GM19328 (cell line): Measurements from ENCODE around the gene EPHX1.
"Not testable (repeated sequence)": the region's sequence is repeated elsewhere in the genome, so short reads cannot be mapped to it uniquely, and the experiment has no call there.

Experiments used
- ATAC-seq: cut with Tn5 transposase; IDR thresholded peaks from one replicate; pipeline ENCODE4 v1.9.1; 2021; ENCODE audit warnings: mild to moderate bottlenecking, moderate library complexity; ENCODE audit not compliant: unreplicated experiment

EPHX1 gene

DNA sequence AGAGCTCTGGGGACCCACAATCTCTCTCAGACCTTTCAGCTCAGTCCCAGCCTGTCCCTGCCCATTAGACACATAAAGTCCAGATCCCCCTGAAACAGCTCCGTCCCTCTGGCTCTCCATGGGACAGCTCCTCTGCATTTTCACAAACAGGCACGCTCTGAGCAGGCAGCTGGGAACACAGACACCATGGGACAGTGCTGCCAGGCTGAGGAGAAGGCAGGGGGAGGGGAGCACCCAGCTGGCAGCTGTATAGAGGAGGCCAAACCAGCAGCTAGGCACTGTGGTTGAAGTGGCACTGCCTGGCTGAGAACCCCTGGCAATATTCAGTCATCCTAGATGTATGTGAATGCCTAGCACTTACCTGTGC is 70.3 kb downstream of the EPHX1 start:
- ATAC-seq, result no peak

DNA sequence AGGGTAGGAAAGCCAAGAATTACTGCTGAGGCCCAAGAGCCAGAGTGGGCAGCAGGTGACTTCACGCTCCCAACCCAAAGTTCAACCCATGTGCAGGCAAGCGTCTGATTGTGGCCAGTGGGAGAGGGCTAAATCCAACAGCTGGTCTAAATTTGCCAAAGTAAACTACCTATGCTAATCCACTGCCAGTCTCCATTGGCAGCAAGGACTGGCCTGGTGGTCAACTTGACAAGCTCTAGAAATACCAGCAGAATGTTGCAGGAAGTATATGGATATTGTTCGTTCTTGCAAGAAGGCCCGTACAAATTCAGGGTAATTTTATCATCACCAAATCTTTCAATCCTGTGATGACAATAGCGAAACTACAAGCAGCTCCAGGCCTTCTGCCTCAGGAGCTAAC is 70.7 kb downstream of the EPHX1 start:
- ATAC-seq, result no peak

DNA sequence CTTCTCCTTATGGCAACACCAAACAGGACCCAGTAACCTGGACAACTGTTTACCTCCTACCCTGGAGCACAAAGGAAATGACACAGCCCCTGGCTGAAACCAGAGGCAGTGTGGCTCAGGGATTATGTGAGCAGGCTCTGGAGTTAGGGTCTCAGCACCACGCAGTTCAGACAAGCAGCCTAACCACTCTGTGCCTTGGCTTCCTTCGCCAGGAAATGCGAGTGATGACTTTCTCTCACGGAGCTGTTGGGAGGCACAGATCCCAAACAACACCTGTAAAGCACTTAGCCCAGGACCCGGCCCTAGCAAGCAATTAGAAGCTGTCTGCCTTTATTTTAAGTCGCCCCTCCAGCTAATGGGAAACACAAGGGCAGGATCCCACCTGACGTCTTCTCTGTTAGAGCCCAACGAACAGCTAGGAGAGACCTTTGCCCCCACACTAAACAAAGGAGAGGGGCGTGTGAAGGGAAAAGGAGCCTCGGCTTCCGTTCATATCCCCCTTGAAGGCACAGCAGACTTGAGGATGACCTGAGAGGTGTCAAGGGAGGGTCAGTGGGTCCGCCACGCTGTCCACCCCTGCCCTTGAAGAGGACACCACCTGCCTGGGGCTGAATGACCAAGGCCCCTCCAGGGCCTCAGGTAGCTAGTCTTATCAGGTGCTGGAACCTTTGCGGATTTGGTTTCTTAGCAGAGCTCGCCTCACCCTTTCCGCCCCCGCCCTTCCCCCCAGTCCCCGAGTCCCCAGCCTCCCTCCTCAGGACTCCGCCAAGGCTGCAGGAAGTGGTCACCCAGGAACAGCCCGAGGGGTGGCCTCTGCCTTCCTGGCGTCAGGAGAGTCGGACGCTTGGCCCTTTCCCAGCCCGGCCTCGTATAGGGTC is 71.4 kb downstream of the EPHX1 start:
- no peak for ATAC-seq

DNA sequence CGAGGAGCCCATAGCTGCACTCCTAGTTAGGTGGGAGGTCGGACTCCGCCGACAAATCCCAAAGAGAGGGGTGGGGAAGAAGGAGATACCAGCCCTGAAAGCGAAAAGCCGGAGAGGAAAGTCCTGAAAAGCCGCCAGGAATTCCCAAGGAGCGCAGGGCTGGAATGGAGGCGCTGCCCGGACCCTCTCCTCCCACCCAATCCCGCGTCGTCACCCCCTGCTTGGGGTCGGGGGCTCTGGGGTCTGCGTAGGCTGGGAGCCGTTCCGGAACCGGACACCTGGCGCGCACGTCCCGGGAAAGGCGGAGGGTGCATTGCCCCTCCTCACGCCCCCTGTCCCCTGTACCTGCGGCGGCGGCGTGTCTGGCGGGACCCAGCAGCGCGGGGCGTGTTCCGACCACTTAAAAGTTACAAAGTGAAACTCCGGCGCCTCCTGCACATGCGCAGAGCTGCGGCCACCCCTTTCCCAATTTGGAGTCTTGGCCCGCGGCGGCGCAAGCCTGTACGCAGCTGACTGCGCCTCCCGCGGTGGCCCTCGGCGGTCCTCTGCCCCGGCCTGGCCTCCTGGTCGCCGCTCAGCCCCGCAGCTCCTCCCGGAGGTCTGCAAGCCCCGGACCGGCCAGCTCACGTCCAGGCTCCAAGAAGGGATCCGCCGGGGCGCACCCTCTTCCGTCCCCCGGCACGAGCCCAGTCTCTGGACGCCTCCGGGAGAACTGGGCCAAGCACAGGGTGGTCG is 72.2 kb downstream of the EPHX1 start, which contains the start of gene TMEM63A:
Gene TMEM63A (minus strand): TSS at position 422 of the 735 bp plus-strand sequence. CDS start 4,800 bp downstream, outside the sequence.
- ATAC-seq, result peak; percentile 71

DNA sequence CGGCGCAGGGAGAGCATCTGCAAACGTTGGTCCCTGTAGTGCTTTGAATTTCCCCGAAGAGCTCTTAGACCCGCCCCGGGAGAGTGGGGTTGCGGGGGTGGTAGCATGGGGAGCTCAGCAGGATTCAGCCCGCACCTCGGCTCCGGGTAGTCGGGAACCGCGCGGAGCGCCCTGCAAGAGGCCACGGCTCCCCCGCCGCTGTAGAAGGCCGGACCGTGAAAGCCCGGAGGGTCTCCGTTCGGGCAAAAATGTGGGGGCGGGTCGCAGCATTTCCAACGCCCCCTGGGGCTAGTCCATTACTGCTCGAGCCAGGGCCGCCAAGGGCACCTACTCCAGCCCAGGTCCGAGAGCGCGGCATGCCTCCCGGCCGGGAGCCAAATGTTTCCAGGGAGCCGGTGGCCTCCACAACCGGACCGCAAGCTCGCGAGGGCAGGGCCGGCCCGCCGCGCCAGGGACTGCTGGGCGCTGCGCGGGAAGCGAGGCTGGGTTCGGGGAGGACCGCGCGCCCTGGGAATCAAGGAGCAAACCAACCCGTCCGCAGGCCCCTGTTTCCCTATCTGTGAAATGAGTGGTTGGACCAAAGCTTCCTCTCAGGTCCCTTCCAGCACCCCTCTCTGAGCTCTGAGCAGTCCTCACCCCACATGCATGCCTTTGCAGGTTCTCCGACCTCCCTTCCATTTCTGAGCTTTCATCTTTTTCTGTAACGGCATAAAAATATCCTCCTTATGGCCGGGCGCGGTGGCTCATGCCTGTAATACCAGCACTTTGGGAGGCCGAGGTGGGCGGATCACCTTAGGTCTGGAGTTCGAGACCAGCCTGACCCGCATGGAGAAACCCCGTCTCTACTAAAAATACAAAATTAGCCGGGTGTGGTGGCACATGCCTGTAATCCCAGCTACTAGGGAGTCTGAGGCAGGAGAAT is 73.0 kb downstream of the EPHX1 start:
- peak; percentile 16 for ATAC-seq

DNA sequence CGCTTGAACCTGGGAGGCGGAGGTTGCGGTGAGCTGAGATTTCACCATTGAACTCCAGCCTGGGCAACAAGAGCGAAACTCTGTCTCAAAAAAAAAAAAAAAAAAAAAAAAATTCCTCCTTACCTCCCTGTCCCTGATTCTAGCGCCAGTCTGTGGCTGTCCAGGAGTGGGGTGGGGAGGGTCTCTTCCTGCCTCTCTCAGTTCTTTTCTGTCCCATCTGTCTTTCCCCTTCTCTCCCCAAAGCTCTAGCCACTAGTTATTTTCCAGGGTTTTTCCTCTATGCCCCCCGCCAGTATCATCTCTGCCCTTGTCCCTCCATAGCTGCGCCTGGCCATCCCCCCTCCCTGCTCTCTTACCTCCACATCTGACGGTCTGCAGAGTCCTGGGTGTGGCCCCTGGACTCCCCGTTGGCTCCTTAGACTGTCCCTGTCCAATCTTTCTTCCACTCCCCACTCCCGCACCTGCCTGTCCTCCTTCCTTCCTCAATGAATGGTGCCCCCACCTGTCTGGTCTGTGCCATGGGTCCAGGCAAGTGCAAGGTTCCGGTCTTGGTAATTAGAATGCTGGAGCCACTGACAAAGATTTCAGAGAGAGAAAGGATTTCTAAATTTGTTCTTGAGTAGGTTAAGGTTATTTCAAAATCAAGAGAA is 73.8 kb downstream of the EPHX1 start:
- no peak for ATAC-seq

DNA sequence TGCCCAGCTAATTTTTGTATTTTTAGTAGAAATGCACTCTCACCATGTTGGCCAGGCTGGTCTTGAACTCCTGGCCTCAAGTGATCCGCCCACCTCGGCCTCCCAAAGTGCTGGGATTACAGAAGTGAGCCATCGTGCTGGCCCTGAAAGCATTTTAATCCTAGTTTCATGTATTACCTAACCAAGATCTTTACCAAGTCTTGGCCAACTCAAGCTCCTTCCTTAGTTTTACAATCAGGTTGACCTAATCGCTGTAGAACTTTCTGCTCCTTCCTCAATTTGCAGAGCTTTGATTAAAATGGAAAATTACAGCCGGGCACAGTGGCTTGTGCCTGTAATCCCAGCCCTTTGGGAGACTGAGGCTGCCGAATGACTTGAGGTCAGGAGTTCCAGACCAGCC is 75.4 kb downstream of the EPHX1 start:
- ATAC-seq, result no peak

DNA sequence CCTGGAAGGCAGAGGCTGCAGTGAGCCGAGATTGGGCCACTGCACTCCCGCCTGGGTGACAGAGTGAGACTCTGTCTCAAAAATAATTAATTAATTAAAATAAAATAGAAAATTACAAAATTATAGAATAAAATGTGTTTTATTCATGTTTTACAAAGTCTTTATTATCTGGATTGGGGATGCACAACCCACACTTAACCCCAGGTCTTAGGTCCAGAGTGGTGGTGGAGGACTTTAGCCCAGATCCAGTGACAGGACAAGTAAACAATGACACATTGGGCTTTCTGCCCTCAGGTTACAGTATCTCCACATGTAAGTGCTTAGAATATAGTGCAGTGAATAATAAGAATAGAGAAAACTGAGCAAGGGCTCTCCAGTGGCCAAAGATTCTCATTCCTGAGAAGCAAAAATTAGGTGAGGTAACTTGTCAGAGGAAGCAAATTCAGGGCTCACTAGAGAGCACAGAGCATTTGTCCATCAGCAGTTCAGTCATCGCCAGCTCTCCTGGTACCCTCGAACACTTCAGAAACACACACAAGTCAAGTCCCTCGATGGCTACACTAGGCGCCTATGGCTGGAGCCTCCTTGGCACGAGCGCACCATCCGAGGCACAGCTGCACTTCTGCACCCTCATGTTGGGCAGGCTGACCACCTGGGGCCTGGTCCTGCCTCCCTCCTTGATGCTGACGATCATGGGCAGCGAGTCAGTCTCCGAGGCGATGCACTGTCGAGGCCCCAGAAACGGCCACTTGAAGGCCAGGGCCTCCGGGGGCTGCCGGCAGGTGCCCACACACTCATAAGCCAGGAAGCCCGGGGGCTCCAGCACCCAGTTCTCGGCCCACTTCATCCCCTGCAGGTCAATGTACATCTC is 76.5 kb downstream of the EPHX1 start:
- no peak for ATAC-seq

DNA sequence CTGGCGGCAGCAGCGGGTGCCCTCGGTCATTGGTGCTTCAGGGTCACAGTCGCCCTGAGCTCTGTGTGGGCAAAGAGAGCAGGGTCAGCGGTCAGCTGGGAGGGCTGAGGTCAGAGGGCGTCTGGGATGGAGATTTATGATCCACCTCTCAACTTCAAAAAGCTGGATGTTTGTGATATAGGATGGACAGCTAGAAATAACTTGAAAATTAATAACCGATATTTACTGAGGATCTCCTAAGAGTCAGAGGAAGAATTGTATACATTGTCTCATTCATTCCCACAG is 77.0 kb downstream of the EPHX1 start:
- no peak for ATAC-seq

DNA sequence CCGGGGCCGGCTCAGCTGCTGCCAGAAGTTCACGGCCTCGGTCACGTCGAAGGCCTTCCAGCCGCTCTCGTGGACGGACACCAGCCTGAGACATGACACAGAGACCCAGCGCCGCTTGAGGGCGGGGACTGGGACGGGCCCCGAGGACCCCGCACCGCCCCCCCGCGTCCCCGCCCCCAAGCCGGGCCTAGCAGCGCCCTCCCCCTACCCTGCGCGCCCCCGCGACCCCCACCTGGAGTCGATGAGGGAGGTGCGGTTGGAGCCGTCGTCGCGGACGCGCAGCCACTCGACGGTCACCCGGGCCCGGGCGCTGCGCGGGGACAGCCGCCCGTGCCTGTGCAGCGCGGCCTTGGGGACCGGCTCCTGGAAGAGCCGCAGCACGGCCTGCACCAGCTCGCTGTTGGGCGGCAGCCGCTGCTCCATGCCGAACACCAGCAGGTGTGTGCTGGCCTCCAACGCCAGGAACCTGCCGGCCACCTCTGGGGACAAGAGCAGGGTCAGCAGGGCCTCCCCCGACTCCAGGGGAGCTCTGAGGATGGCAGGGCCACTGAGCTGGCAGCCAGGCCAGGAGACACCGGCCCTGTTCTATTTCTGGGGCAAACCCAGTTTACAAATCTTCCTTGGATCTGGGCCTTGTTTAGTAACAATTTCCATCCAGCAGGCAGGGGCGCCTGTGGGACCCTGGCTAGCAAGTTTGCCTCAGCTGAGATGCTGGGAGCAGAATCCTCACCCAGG is 77.8 kb downstream of the EPHX1 start:
- not testable (repeated sequence) for ATAC-seq

DNA sequence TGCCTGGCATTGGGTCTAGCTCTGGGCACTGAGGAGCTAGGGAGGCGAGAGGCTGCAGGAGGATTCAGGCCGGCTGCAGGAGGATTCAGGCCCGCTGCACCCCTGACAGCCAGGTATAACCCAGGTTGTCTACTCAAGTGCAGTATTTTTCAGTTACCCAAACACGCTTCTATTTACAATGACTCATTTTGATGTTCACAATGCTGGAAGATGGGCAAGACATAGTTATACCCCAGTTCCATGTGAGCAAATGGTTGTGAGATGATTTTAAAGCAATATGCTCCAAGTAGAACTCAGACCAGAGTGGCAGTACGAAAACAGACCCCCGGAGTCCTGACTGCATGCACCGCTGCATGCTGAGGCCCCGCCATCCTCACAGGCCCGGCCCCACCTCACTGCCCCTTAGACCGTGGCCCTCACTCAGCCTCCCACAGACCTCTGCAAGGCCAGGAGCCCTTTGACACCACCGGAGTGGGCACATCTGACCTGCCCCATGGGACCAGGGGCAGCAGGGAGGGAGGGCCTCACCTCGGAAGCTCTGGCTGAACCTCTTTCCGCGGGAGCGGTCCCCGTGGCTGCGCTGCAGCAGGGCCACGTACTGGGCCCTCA is 78.5 kb downstream of the EPHX1 start:
- no peak for ATAC-seq

DNA sequence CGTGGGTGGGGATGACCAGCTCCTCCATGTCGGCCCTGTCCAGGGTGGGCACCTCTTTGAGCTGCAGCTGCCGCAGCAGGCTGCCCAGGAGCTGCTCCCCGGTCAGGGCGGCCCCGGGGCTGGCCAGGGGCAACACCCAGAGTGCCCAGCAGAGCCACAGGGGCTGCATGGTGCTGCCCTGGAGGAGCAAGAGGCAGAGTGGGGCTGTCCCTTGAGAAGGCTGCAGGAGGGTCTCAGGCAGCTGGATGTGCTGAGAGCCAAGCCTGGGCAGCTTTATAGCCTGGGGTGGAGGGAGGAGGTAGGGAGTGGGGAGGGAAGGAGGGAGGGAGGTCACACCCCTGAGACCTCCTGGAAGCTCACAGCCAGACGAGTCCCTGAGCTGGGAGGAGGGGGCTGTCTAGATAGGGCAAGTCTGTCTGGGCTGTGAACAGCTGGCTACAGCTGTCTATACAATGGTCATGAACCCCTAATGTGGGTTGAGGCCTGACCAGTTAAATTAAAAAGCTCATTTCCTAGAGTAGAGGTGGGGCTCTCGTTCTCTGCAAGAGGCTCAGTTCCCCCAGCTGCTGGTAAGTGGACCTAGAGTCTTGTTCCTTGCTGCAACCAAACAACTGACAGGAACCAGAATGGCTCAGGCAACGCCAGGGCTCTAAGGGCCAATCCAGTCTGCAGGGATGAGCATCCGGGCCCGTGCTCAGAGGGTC is 79.1 kb downstream of the EPHX1 start, which contains the start of gene LEFTY1:
Gene LEFTY1 (minus strand): TSS at position 249 of the 704 bp plus-strand sequence. CDS start 80 bp downstream, at position 169.
- no peak for ATAC-seq

DNA sequence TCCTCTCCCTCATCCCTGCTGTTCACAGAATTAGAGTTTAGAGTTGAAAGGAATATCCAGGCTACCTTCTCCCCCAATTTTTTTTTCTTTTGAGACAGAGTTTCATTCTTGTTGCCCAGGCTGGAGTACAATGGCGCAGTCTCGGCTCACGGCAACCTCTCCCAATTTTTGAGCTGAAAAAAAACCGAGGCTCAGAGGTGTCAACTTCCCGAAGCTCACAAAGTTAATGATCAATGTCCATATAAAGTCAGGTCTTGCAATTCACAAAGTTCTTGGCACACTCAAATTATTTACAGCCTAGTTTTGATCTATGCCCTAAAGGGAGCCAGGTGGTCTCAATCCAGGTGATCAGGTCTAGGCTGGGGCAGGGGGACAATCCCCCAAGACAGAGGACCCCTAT is 79.8 kb downstream of the EPHX1 start:
- no peak for ATAC-seq

DNA sequence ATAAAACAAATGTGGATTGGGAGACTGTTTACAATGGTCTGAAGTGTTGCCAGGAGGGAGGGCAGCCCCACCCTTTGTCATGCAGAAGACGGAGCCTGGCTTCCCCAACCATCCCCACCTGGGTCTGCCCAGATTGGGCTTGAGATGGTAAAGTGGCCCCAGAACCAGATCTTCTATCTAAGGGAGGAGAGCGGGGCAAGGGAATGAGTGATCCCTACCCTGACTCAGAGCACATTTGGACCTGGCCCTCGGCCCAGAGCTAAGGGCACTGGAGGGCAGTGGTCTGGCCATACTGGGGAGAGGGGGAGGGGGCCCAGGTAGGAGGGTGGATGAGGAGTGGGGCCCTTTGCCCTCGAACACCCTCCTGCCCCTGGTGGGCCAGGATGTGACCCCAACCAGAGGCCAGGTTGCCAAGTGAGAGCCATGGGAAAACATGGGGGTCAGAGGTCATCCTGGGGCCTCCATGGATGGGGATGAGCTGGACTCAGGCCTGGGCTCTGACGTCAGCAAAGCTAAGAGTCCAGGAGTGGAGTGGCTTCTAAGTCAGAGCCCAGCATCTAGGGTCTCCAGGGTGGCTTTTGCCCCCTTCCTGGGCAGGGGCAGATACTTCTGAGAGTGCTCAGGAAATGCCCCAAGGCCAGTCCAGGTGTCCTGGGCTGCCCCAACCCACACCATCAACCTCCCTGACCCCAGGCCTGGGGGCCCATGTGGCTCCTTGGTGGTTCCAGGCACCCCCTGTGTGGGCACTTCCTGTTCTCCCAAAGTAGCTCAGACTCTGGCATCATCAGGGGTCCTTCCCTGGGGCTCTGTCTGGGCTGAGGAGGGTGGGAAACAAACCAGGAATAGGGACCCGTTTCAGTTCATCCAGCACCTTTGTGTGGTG is 80.7 kb downstream of the EPHX1 start:
- no peak for ATAC-seq

DNA sequence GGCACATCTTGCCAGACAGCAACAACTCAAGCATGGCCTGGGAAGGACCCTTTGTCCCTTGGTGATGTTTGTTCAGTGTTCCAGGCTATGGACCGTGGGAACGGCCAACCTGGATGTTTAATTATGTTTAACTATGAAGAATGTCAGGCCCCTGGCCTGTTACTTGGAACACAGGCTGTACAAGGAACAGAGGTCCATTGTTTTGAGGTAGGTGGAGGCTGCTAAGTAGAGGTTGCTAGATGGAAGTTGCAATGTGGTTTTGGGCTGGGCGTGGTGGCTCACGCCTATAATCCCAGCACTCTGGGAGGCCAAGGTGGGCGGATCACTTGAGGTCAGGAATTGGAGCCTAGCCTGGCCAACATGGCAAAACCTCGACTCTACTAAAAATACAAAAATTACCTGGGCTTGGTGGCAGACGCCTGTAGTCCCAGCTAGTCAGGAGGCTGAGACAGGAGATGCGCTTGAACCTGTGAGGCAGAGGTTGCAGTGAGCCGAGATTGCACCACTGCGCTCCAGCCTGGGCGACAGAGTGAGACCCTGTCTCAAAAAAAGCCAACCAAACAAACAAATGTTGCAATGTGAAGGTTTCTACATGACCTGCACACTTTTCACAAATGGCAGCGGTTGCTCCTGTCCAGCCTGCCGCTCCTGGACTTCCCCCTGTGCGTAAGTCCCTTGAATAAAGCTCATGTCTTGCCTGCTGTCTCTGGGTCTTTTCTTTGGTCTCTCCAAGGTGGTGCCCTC is 81.5 kb downstream of the EPHX1 start:
- no peak for ATAC-seq

DNA sequence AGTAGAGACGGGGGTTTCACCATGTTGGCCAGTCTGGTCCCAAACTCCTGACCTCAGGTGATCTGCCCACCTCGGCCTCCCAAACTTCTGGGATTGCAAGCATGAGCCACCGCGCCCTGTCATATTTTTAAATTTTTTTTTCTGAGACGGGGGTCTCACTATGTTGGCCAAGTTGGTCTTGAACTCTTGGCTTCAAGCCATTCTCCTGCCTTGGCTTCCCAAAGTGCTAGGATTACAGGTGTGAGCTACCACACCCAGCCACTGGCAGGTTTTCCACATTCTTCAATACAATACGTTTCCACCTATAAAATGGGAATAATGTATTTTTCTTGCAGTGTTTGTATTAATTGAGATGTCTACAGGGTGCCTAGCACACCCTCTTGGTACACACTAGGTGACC is 82.4 kb downstream of the EPHX1 start:
- ATAC-seq, result no peak
